GM21576 (cell line): Measurements from ENCODE around the gene RGL3.
"Not testable (repeated sequence)": the region's sequence is repeated elsewhere in the genome, so short reads cannot be mapped to it uniquely, and the experiment has no call there.

Experiments
- ATAC-seq: cut with Tn5 transposase; IDR thresholded peaks from one replicate; pipeline ENCODE4 v1.9.1; 2021; ENCODE audit warnings: mild to moderate bottlenecking, moderate library complexity; ENCODE audit not compliant: unreplicated experiment

Gene RGL3

DNA sequence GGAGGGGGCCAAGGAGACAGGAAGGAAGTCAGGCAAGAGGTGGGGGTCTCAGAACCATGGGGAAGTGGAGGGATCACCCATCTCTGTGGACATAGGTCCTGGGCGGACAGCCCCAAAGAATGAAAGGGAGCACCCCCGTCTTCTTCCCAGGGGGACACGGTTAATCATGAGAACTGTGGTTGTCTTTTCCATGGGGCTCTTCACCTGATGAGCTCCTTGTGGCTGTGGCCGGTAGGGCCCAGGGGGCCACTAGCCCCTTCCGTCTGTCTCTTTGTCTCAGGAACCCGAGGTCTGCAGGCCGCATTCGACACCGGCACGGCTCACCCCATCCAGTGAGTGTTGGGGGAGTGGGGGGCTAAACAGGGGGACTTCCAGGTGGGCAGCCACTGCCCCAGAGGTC, 55.2 kb downstream of the RGL3 start:
- no peak for ATAC-seq

DNA sequence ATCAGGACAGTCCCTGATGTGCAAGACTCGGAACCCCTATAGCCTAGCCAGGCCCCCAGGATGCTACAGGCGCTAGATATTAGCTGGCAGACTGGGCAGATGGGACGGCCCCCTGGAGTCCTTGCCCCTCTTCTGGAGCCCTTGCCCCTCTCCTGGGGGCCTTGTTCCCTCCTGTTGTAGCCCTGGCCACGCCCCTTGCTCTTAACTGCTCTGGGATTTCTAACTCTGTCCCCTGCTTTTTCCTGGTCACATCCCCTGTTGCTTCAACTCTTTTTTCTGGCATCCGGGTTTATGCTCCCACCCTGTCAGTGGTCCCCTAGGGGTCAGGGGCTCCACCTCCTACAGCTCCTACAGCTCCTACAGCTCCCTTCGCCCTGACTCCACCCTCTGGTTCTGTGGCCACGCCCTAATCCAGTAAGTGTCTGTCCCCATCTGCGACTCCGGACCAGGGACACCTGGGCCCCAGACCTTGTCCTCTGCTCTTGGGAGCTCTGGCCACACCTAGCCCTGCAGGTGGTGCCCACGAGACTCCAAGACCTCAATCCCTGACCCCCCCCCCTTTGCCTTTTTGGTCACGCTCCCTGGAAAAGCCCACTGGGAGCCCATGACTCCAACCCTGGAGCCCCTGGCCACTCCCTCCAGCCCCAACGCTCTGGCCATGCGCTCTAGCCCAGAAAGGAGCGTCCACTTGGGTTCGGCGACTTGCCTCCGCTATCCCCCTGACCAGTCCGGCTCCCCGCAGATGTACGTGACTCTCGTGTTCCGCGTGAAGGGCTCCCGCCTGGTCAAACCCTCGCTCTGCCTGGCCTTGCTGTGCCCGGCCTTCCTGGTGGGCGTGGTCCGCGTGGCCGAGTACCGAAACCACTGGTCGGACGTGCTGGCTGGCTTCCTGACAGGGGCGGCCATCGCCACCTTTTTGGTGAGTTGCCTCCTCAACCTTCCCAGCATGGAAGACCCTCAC, 57.1 kb downstream of the RGL3 start:
- ATAC-seq: no peak

DNA sequence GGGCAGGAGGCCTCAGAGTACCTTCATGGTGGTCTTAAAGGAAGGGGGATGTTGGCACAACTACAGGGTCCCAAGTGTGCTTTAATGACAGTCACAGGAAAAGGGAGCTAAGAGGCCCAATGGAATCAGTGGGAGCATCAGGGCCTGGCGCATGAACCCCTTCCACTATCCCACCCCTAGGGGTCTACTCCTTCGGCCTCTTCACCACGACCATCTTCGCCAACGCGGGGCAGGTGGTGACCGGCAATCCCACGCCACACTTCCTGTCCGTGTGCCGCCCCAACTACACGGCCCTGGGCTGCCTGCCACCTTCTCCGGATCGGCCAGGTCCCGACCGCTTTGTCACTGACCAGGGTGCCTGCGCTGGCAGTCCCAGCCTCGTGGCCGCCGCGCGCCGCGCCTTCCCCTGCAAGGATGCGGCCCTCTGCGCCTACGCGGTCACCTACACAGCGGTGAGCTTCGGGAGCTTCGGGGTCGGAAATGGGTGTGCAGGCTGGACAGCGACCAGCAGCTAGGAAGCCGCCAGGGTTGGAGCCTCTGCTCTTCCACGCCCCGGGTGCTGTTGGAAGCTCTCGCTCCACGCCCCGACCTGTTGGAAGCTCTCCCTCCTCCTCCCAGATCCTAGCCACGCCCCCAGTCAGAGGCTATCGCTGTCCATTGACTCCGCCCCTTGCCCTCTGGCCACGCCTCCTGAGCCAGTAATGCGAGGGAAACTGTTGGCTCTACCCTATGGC, 57.9 kb downstream of the RGL3 start:
- no peak for ATAC-seq

DNA sequence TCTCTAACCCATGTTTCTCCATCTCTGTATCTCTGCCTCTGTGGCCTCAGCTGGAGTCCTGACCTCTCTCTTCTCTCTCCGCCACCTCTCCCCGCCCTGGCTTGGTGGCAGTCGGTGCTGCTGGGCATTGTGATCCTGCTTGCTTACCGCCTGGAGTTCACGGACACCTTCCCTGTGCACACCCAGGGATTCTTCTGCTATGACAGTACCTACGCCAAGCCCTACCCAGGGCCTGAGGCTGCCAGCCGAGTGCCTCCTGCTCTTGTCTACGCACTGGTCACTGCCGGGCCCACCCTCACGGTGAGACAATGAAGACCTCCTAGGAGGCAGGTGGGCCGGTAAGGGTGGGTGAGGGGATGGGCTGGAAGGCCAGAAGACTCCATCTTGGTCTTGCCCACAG, 59.7 kb downstream of the RGL3 start:
- no peak for ATAC-seq

DNA sequence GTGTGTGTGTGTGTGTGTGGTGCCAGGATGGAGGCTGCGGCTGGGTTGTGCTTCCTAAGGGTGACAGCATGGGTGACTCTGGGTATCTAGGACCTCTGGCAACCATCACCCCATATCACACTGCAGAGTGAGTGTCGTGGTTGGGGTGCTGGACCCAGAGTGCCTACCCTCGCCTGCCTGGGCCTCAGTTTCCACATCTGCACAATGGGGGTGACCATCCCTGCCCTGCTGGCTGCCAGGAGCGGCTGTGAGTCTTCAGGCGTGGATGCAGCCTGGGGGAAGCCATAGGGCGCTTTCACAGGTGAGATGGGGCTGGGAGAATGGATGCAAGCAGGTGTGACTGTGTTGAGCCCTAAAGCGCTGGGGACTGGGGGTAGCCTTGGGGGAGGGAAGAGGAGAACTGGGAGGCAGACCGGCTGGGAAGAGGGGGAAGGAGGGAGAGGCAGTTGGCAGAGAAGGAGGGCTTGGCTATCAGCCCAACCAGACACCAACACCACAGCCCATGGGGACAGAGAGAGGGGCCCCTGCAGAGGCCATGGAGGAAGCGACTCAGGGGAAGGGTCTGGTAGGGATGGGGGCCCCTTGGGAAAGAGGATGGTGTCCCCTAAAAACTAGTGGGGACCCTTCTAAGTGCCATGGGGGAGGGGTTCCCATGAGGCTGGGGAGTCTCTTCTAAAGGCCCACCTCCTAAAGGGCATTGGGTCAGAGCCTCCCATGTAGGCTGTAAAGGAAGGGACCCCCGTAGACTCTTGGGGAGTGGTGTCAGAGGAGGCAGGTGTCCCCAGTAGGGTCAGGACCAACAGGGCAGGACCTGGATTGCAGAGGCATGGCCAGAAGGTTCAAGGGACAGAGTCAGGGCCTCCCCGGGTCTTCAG, 62.2 kb downstream of the RGL3 start:
- no peak for ATAC-seq

DNA sequence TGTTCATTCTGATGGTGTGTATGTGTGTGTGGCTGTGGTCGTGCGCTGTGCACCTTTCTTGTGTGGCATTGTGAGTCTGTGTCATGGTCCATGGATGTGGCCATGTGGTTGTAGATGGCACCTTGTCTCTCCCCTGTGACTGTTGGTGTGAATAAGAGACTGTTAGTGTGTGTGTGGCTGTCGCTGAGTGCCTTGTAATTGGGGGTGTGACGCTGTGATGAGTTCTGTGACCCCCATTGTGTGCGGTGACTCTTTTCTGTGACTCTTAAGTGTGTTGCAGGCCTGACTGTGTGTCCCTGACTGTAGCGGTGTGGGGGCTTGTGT, 63.1 kb downstream of the RGL3 start:
- ATAC-seq: no peak

DNA sequence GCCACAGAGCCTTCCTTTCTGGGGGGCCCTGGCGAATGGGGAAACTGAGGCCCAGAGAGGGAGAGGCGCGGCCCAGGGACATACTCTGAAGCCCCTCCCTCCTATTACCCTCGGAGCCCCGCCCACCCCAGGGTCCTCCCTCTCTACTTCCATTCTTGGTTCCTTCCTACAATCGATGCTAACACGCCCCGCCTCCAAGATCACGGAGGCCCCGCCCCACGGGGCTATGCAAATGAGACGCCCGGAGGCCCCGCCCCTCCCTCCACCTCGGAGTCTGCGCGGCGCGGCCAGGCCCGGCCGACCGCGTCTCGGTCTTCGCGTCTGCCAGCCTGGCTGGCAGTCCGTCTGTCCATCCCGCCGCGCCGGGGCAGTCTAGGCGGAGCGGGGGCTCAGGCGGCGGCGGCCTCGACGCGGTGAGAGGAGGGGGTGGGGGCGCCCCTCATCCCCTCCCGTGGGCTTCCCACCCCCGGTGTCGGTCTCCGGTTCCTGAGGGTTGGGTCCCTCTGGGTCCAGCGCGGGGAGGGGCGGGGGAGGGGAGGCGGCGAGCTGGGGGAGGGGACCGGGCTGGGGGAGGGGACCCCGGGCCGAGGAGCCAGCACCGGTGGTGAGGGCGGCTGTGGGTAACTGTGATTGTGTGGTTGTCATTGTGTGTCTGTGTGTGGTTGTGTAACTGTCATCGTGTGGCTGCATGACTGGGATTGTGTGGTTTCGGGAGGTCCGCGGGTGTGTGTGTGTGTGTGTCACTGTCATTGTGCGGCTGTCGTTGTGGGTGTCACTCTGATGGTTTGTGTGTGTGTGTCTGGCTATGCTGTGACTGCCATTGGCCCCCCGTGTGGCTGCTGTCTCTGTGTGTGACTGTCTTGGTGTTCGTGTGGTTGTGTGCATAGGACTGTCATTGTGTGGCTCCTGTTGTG, 63.7 kb downstream of the RGL3 start, which contains the start of gene PLPPR2:
Gene PLPPR2, plus strand, starts transcription at position 273 of the 914 bp plus-strand sequence. CDS start 2,242 bp downstream, outside the sequence.
- no peak for ATAC-seq

DNA sequence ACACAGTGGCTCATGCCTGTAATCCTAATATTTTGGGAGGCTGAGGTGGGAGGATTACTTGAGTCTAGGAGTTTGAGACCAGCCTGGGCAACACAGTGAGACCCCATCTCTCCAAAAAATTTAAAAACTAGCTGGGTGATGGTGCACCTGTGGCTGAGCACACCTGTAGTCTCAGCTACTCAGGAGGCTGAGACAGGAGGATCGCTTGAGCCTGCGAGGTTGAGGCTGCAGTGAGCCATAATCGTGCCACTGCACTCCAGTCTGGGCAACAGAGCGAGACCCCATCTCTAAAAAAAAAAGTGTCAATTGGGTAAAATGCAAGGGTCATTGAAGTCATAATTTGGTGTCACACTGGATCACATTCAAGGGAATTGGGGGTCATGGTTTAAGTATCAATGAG, 65.0 kb downstream of the RGL3 start:
- ATAC-seq: not testable (repeated sequence)

DNA sequence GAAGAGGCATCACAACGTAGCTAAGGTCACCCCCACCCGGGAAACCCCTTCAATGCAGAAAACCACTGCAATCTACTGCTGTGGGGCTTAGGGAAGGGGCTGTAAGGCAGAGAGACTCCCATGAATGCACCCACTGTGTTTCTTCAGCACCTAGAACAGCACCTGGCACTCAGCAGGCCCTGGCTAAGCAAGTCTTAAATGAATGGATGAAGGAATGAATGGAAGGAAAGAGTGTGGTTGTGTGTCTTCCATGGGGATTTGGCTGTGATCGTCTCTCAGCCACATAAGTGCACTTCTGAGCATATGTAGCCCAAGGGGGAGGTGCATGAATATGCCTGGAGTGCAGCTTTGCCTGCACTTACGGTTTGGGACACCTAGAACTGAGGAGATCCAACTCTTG, 69.9 kb downstream of the RGL3 start:
- no peak for ATAC-seq

DNA sequence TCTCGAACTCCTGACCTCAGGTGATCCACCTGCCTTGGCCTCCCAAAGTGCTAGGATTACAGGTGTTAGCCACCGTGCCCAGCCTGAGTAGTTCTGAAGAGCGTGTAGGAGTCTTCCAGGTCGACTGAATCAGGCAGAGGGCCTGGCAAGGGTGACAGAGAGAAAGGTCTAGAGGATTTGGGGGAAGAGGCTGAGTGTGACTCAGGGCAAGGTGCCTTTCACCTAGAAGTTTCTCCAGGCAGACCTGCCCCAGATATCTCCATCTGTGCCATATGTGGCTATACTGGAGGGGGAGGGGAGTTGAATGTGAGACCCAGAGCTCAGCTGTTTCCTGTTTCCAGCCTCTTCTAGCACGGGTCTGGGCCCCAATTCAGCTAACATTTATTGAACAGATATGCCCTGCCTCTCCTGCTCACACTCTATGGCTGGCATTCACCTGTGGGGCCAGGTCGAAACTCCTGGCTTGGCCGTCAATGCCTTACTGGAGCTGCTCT, 71.5 kb downstream of the RGL3 start:
- ATAC-seq: no peak

DNA sequence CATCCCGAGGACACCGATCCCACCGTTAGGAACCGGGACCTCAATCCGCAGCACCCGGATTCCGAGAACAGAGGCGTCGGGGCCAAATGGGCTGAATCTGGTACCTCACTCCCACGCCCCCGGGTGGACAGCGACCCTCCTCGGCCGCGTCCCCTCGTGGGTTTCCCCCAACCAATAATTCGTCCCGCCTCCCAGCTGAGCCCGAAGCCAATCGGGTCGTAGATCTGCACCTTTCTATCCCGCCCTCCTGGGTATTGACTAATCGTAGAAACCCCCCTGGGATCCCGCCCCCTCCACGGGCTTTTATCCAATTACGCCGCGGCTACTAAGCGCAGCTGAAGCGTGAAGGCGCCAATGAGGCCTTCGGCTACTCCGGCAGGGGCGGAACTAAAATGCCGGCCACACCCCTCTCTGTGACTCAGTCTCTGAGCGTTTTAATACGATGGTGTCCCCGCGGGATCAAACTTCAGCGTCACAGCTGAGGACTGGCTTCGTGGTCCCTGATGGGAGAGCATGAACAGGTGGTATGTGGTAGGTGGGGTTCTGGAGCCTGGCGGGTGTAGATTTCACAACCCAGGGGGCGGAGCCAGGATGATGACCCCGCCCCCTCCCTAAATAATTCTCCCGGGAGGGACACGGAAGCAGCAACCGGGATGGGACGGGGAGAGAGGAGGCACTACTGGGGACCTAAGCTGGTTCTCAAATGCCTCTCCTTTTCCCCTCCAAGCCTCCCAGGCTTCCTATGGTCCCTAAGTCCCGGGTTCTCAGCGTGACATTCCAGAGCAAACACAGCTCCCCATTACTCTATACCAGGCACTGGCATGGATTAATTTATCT, 72.8 kb downstream of the RGL3 start, which contains the start of the genes CCDC159 and TMEM205:
Gene CCDC159, plus strand, starts transcription at position 416 of the 837 bp plus-strand sequence. Its CDS starts 88 bp downstream, at position 504.
Gene TMEM205, minus strand, starts transcription at position 165 of the 837 bp plus-strand sequence. CDS start 649 bp downstream, outside the sequence.
- ATAC-seq: peak; percentile 84

DNA sequence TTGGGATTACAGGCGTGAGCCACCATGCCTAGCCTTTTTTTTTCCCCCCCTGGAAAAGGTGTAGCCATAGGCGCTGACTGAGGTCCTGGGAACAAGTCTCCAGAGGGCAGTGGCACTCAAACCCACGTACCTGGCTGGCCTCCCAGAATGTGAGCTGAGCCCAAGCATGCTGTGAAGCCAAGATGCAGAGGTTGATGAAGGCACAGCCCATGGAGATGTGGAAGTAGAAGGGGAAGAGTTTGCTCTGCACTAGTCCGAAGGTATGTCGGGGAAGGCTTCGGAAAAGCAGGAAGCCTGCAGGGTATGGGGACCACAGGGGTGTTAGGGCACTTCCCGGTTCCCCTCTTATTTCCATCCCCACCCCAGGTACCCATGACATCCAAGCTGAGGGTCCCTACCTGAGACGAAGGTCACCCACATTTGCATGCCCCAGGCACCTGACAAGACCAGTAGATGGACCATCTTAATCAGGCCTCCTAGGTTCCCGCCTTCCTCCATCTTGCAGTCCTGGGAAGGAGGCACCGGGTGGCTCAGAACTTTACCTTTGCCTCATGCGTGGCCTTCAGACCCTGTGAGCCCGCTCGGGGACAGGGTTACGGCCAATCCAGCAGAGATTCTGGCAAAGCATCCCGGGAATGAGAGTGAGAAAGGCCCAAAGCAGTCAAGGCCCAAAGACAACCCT, 73.9 kb downstream of the RGL3 start:
- no peak for ATAC-seq
